Ovary (tissue), 9 donors: ENCODE measurements around the gene DIPK1C. TPM values are rescaled to one million over a fixed set of nuclear protein-coding genes. Genes with fewer than 3 reads are reported as not detected.

Experiments
- DNase-seq, 5 donors: peaks; one replicate each; pipeline ENCODE4 v3.0.0-alpha.2; 2019 to 2020
- H3K27ac ChIP-seq, 2 donors: fragments of 200-600 bp; one replicate each; pipeline versions ENCODE4 v1.5.1 to v1.8.0; 2019 to 2022
- H3K27me3 ChIP-seq: fragments of 200-600 bp; one replicate; pipeline ENCODE4 v1.8.0; 2022
- H3K36me3 ChIP-seq: fragments of 200-600 bp; sonication (generic); one replicate; pipeline ENCODE4 v1.5.1; 2019
- H3K4me1 ChIP-seq: one replicate; pipeline ENCODE4 v1.8.1; 2013; ENCODE audit warnings: mild to moderate bottlenecking, moderate library complexity; ENCODE audit not compliant: insufficient read depth
- H3K4me3 ChIP-seq: fragments of 200-600 bp; sonication (generic); one replicate; pipeline ENCODE4 v1.5.1; 2017
- H3K9me3 ChIP-seq, 2 donors: fragments of 200-600 bp in 1 of 2; sonication (generic) in 1 of 2; one replicate each; pipeline versions ENCODE4 v1.5.1 to v1.8.1; 2013 to 2019; ENCODE audit warnings: mild to moderate bottlenecking in 1 of 2, moderate library complexity in 1 of 2
- EP300 ChIP-seq: sonication (generic); formaldehyde crosslinking; IDR thresholded peaks from one replicate; pipeline ENCODE4 v1.6.1; 2017; ENCODE audit warnings: antibody characterized with exemption
- POLR2A ChIP-seq: fragments of 450-650 bp; IDR thresholded peaks from one replicate; pipeline ENCODE4 v1.6.1; 2017; ENCODE audit warnings: antibody characterized with exemption, mild to moderate bottlenecking, moderate library complexity
- WGBS, 3 donors: extraction: QIAGEN DNeasy Blood & Tissue Kit in 1 of 3; methylation state at CpG; one replicate each; pipeline versions ENCODE4 v1.1.5 to v1.1.7; 2013 to 2017; 5-methylcytosine and 5-hydroxymethylcytosine counted together
- intact Hi-C, 4 donors: fragments of 100-400 bp; cut with DNase I; formaldehyde crosslinking; loops; one replicate each; pipeline versions ENCODE4 v1.11.0 to v1.15.1; 2022 to 2023
- polyA plus RNA-seq, 2 donors: library from polyadenylated mRNA; stranded (reverse); fragments of 200-250 nt in 1 of 2; fragments of 350-450 nt in 1 of 2; fragmentation: Illumina TruSeq in 1 of 2; extraction: RNeasy Lipid Tissue Mini Kit (QIAGEN cat#74804) in 1 of 2; gene quantifications; one replicate each; pipeline ENCODE4 v1.2.3, GENCODE V29; 2013 to 2014
- total RNA-seq, 7 donors: library from RNA; depleted of rRNA in 2 of 7; stranded (reverse); fragments of >200 nt in 2 of 7; fragmentation: NEBNext Ultra II Directional in 3 of 7; extraction: Animal tissue kit (Norgen Biotek cat#: 25700) in 3 of 7; gene quantifications; one replicate each; pipeline versions ENCODE4 v1.1.0 to v1.2.4, GENCODE V29; 2016 to 2023
- TF ChIP-seq, protein P1 (sequence below), 3 donors: fragments of 450-650 bp in 2 of 3; fragments of 200-600 bp in 1 of 3; IDR thresholded peaks; one replicate each; pipeline versions ENCODE4 v1.5.1 to v1.8.0; 2016 to 2022; ENCODE audit warnings: antibody characterized with exemption in 3 of 3, mild to moderate bottlenecking in 1 of 3
- donor health status: DM: no; HTN: no; CAD: no; lungs with moderate emphysema.
- donor health status: DM: no; HTN: no; CAD: no.
- donor health status: Bipolar disorder and iron deficiency.
- donor health status: DM: yes; HTN: yes; CAD: no.
- donor health status: DM: no; HTN: no; CAD: no.
- donor health status: DM: yes; HTN: yes; CAD: no.

DIPK1C gene
- total and polyA plus RNA-seq, 9 donors = 0.04 to 0.17 (median 0.05) TPM; not detected in 6

DNA sequence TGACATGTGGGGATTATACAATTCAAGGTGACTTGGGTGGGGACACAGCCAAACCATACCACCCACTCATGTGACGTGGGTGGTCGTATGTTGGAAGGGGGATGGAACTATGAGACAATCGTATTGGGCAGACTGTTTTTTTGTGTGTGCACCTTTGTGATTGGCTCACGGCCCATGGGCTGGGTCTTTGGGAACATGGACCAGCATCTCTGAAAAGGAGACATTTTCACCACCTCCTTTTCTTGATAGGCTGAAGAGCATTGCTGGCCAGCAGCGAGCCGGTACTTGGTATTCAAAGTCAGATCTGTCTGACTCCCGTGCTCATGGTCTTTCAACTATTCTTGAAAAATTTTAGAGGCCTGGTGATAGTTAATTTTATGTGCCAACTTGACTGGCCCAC is 62.1 kb downstream of the DIPK1C start:
- Histone ChIP-seq H3K36me3 (no peaks in the 10 kb centered on the region), H3K27me3 (no peaks in the 10 kb centered on the region), H3K27ac (no peak overlapping the region), H3K9me3 (no peaks in the 10 kb centered on the region), H3K4me1 (peaks cover 2% of the 10 kb centered on the region), H3K4me3 (no peak overlapping the region)
- no peak for DNase-seq
- intact Hi-C loops = no loop called here
- TF ChIP-seq, protein P1, sequence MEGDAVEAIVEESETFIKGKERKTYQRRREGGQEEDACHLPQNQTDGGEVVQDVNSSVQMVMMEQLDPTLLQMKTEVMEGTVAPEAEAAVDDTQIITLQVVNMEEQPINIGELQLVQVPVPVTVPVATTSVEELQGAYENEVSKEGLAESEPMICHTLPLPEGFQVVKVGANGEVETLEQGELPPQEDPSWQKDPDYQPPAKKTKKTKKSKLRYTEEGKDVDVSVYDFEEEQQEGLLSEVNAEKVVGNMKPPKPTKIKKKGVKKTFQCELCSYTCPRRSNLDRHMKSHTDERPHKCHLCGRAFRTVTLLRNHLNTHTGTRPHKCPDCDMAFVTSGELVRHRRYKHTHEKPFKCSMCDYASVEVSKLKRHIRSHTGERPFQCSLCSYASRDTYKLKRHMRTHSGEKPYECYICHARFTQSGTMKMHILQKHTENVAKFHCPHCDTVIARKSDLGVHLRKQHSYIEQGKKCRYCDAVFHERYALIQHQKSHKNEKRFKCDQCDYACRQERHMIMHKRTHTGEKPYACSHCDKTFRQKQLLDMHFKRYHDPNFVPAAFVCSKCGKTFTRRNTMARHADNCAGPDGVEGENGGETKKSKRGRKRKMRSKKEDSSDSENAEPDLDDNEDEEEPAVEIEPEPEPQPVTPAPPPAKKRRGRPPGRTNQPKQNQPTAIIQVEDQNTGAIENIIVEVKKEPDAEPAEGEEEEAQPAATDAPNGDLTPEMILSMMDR (IDR thresholded peaks at IDR 0.05) = no peak
- TF ChIP-seq POLR2A (no peak), EP300 (no peak)
- WGBS, 3 donors = 89 to 95% (median 92%) methylated on average over 7 of the region's 7 CpGs

- TF ChIP-seq EP300 (no peak), POLR2A (no peak)
- TF ChIP-seq, protein P1 (IDR thresholded peaks at IDR 0.05) = no peak
- WGBS, 3 donors = 83 to 92% (median 90%) methylated on average over 4 of the region's 4 CpGs
- intact Hi-C loops = no loop called here
Observed at GRCh38 chr18:74392323-74392722, 64.8 kb downstream of the DIPK1C start.

DNA sequence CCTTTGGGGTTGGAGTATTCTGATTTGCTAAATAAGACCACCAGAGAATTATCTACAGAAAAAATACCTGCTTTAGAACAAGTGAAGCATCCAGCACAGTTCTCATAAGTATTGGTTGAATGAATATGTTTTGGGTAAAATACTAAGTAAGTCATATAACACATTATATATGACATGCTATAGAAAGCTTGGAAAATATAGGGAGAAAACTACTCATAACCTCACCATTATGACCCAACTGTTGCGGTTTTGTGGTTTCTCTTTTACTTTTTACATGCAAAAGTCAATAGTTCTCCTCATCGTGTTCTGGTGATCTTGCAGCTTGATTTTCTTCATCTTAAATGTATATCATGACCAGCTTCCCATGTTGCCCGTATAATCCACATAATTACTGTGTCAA is 66.2 kb downstream of the DIPK1C start:
- no peak for DNase-seq
- H3K36me3 ChIP-seq = no peaks in the 10 kb centered on the region
- 93 to 94% (median 93%) methylated on average over 3 of the region's 3 CpGs for WGBS, 3 donors

More at GRCh38 chr18:74392323-74392722, 64.8 kb downstream of the DIPK1C start:
- Histone ChIP-seq H3K36me3 (no peaks in the 10 kb centered on the region), H3K27me3 (no peaks in the 10 kb centered on the region), H3K9me3 (no peaks in the 10 kb centered on the region), H3K27ac (no peak overlapping the region), H3K4me3 (no peak overlapping the region), H3K4me1 (peaks cover 2% of the 10 kb centered on the region)
- DNase-seq = no peak

GRCh38 chr18:74389991-74390390 is 67.1 kb downstream of the DIPK1C start:
- no peak for DNase-seq
- 94 to 95% (median 94%) methylated on average over 20 of the region's 20 CpGs for WGBS, 3 donors
- Histone ChIP-seq H3K9me3 (no peaks in the 10 kb centered on the region), H3K4me3 (no peak overlapping the region), H3K27ac (no peak overlapping the region), H3K36me3 (no peaks in the 10 kb centered on the region), H3K27me3 (no peaks in the 10 kb centered on the region), H3K4me1 (no peaks in the 10 kb centered on the region)
- TF ChIP-seq, protein P1 (IDR thresholded peaks at IDR 0.05) = no peak
- TF ChIP-seq EP300 (no peak), POLR2A (no peak)
- intact Hi-C loops = no loop called here

More for the DNA sequence above, 66.2 kb downstream of the DIPK1C start:
- intact Hi-C loops = no loop called here
- Histone ChIP-seq H3K4me3 (no peak overlapping the region), H3K27ac (no peak overlapping the region), H3K9me3 (no peaks in the 10 kb centered on the region), H3K27me3 (no peaks in the 10 kb centered on the region), H3K4me1 (peaks cover 2% of the 10 kb centered on the region)
- TF ChIP-seq, protein P1 (IDR thresholded peaks at IDR 0.05) = no peak
- TF ChIP-seq EP300 (no peak), POLR2A (no peak)
